ENCODE data around the gene PLA2G15.

The PLA2G15 gene

DNA sequence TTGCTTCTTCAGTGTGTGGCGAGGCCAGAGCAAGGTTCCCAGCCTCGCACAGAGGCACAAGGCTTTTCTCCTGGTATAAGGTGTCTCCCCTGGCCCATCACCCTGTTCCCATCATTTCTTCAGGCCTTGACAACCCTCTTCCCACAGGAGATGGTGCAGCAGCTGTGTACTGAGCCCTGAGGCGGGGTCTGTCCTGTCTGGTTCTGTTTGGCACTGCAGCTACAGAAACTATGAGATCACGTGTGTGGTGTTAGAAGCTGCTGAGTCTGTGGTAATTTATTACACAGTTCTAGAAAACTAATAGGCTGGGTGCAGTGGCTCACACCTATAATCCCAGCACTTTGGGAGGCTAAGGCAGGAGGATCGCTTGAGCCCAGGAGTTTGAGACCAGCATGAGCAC lies 7.2 kb downstream of the PLA2G15 start:
- no peak for DNase-seq (ENCODE audit: low read depth in 2 of 2)

DNA sequence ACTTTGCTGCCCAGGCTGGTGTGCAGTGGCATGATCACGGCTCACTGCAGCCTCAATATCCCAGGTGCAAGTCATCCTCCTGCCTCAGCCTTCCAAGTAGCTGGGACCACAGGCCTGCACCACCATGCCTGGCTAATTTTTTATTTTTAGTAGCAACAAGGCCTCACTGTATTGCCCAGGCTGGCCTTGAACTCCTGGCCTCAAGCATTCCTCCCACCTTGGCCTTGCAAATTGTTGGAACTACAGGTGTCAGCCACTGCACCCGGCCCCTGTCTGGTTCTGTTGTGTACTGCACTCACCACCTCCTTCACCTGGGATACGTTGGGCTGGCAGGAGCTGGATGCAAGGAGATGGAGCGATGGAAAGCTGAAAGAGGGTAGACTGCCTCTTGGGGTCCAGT lies 8.5 kb downstream of the PLA2G15 start:
- no peak for DNase-seq (ENCODE audit: low read depth in 2 of 2)

DNA sequence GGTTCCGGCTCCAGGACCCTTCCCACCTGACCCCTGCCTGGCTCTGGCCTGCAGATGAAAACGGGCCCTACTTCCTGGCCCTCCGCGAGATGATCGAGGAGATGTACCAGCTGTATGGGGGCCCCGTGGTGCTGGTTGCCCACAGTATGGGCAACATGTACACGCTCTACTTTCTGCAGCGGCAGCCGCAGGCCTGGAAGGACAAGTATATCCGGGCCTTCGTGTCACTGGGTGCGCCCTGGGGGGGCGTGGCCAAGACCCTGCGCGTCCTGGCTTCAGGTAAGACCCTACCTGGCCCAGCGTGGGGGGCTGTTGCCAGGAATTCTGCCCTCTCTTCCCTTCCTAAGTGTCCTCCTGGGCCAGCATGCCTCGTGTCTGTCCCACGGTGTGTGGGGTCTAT lies 10.5 kb downstream of the PLA2G15 start:
- no peak for DNase-seq (ENCODE audit: low read depth in 2 of 2)

DNA sequence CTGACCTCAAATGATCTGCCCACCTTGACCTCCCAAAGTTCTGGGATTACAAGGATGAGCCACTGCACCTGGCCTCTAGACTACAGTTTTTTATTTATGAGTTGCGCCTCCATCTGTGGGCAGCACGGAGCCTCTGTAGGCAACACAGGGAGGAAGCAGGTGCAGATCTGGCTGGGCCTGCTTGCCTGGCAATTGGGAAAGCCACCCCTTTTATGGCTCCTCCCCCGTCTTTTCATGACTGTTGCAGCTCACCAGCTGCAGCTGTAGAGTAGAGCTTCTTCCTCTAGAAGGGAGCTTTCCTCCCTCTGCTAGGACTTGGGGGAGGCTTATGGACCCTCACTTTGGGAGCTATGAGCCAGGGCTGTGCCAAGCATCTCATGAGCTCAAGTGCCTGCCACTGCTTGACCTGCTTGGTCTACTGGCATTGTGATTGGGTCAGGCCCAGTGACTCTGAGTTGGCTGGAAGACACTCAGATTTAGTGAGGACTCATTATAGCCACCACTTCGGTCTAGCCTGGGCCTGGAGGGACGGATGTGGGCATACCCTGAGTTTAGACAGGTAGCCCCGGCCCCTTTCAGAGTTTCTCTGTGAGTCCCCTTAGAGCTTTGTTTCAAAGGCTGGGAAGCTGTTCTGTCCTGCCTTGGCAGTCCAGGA lies 12.2 kb downstream of the PLA2G15 start:
- DNase-seq (ENCODE audit: low read depth in 2 of 2): no peak

DNA sequence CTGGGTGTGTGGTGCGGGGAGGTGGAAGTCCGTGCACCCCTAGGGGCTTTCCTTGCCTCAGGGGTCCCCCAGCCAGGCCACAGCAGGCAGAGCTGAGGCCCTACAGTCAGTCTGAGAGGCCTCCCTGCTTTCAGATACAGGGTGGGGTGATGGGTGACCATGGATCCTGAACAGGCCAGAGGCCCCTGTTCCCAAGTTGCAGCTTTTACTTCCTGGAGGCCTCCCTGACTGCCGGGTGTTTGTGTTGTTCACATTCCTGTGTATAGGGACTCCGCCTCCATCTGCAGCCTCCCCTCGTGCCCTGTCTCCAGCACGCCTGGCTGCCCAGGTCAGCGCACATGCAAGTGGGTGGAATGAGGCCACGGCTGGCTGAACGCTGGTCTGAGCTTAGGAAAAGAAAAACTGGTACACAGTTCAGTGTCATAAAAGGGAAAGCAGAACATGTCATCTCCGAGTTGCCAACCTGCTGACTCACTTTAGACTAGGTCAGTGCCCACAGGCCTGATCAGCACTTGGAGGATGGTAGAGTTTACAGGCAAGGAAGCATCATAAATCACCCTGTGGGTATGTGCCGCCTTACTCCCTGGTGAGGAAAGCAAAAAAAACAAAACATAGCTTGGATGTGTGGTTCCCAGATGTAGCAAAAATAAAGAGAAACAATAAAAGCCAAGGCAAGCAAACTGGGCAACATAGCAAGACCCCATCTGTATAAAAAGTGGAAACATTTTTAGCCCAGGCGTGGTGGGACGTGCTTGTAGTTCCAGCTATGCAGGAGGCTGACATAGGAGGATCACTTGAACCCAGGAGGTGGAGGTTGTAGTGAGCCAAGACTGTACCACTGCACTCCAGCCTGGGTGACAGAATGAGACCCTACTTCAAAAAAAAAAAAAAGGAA lies 13.0 kb downstream of the PLA2G15 start:
- DNase-seq (ENCODE audit: low read depth in 2 of 2): no peak

DNA sequence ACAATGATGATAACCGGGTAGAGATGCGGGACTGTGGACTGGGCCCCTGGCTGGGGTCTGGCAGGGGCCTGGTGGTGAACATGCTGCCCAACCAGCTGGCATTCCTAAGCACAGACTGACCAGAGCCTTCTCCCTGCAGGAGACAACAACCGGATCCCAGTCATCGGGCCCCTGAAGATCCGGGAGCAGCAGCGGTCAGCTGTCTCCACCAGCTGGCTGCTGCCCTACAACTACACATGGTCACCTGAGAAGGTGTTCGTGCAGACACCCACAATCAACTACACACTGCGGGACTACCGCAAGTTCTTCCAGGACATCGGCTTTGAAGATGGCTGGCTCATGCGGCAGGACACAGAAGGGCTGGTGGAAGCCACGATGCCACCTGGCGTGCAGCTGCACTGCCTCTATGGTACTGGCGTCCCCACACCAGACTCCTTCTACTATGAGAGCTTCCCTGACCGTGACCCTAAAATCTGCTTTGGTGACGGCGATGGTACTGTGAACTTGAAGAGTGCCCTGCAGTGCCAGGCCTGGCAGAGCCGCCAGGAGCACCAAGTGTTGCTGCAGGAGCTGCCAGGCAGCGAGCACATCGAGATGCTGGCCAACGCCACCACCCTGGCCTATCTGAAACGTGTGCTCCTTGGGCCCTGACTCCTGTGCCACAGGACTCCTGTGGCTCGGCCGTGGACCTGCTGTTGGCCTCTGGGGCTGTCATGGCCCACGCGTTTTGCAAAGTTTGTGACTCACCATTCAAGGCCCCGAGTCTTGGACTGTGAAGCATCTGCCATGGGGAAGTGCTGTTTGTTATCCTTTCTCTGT lies 14.0 kb downstream of the PLA2G15 start:
- no peak for DNase-seq (ENCODE audit: low read depth in 2 of 2)

DNA sequence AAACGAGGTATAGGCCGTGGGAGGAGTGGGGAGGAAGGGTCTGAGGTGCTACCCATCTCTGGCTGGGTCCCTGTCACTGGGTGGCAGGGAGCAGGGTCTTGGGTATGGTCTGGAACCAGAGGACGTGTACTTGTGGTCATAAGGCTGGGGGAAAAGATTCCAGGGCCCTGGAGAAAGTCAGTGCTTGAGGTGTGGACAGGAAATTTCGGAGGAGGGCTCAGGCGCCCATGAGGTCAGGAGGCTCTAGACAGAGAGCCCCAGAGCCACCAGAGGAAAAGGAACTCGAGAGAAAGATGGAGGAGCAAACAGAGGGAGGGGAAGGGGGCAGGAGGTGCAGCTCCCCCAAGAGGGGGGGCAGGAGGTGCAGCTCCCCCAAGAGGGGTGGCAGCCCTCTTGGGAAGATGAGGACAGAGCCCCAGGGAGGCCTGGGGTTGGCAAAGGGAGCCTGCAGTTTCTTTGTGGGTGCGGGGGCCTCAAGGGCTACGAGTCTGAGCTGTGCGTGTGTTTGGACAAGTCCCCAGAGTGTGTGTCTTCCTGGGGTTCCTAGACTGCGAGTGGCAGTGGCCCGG lies 18.5 kb downstream of the PLA2G15 start:
- no peak for DNase-seq (ENCODE audit: low read depth in 2 of 2)

DNA sequence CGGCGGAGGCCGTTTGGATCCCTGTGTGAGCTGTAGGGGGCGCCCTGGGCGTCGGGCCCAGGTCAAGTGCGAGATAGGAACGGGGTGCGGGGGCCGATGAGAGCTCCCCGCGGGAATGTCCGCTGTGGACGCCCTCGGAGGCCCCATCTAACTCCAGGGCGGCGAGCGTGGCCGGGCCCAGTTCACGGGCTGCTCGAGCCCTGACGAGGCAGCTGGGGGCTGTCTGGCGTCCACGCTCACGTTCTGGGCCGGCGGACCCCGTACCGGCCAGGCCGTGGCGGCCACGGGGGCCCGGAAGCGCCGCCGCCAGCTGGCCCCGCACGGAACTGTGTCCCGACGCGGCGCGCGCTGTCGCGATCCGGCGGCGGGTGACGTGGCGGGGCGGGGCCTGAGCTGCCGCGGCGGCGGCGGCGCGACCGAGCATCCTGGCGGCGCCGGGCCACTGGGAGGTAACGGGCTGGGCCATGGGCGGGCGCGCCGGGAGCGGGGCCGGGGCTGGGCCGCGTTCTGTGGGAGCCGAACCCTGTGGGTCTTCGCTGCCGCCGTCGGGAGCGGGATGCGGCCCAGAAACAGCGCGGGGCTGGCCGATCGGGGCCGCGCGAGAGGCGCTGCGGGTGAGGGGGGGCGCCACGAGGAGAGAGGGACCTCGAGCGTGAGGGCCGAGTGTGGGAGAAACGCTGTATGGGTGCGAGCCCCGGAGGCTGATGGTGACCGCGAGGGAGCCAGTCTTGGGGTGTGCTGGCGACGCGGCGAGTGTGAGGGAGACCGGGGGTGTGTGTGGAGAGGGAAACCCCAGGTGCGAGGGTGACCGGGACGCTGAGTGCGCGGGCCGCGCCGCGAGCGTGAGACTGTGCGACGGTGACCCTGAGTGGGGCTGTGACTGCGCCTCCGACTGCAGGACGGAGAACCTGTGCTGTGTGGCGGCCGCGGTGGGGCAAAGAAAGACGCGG lies 19.2 kb downstream of the PLA2G15 start, which contains the start of gene SLC7A6:
Gene SLC7A6, plus strand, starts transcription at position 399 of the 950 bp plus-strand sequence. CDS start 10,201 bp downstream, outside the sequence.
- DNase-seq (ENCODE audit: low read depth in 2 of 2): peak; percentile 61

DNA sequence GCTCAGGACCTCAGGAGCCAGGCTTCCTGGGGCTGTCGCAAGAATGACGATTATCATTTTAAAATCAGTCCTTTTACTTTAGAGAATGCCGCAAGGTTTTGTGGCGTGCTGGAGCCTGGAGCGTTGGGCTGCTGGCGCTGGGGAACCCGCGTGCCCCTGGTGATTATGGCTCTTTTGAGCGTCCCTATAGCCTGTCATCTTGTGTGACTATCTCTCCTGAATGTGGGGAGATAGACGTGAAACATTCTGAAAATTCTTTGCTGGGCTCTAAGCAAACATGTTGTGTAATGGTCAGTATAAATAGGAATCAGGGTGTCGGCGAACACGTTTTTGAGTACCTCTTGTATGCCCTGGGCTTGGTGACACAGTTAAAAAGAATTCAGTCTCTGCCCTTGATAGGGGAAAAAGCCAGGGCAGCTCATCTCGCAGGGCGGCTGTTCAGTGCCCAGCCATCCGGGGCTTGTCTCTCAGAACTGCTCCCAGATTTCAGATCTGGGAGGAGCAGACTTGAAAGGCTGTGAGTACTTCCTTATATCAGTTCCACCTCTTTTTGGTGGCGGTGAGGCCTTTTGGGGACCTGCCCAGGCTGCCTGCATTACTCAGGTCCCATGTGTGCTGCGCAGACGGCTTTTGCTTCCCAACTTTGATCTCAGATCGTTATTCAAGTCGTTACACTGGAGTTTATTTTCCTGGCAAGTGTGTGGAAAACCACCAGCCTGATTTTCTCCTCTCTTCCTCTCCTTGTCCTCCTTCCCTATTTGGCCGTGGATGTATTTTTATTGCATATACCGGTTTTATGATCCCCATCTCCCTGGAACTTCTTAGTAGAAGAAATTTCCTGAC lies 20.1 kb downstream of the PLA2G15 start:
- DNase-seq (ENCODE audit: low read depth in 2 of 2): no peak

DNA sequence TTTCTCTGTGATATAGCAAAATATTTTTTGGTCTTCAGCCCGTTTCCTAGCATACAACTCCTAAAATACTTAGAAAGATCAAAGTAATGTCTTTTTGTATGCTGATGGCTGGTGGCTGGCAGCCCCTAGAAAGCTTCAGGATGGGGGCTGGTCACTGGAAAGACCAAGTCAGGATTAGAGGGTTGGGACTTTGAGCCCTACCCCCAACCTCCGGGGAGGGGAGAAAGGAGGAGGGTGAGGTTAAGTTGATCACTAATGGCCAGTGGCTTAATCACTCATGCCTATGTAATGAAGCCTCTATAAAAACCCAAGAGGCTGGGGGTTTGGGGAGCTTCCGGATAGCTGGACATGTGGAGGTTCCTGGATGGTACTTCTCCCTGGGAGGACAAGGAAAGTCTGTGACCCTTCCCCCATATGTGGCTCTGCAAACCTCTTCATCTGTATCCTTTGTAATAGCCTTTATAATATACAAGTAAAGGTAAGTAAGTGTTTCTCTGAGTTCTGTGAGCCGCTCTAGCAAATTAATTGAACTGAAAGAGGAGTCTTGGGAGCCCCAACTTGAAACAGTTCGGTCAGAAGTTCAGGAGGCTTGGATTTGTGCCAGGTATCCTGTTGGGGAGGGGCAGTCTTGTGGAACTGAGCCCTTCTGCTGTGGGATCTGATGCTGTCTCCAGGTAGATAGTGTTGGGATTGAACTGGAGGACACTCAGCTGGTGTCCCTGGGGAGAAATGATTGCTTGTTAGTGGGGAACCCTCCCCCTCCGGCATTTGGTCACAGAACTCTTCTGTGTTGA lies 22.6 kb downstream of the PLA2G15 start:
- DNase-seq (ENCODE audit: low read depth in 2 of 2): no peak

DNA sequence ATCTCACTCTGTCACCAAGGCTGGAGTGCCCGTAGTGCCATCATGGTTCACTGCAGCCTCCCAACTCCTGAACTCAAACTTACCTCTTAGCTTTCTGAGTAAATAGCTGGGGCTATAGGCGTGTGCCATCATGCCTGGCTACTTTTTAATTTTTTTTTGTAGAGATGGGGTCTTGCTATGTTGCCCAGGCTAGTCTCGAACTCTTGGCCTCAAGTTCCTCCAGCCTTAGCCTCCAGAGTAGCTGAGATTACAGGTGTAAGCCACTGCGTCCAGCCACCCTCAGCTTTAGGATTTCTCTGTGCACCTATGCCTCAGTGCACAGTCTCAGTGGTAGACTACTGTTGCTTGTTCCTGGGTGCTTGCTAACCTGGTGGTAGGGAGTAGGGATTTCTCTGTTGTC lies 24.6 kb downstream of the PLA2G15 start:
- DNase-seq (ENCODE audit: low read depth in 2 of 2): no peak

DNA sequence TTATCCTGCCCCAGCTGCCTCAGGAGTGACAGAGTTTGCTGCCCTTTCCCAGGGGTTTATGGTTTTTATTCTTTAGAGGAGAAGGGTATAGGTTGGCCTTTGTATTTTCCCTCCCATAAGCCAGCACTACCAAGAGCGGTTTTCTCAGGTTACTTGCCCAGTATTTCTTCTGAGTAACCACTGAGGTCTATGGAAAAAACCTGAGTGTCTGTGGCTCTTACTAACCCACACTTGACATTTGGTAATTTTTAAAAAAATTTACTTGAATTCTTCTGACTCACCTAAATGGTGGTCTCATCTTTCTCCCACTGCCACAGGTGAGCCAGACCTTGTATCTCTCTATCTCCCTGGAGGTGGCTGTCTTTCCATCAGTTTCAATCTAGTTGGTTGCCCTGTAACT lies 25.2 kb downstream of the PLA2G15 start:
- DNase-seq (ENCODE audit: low read depth in 2 of 2): no peak

DNA sequence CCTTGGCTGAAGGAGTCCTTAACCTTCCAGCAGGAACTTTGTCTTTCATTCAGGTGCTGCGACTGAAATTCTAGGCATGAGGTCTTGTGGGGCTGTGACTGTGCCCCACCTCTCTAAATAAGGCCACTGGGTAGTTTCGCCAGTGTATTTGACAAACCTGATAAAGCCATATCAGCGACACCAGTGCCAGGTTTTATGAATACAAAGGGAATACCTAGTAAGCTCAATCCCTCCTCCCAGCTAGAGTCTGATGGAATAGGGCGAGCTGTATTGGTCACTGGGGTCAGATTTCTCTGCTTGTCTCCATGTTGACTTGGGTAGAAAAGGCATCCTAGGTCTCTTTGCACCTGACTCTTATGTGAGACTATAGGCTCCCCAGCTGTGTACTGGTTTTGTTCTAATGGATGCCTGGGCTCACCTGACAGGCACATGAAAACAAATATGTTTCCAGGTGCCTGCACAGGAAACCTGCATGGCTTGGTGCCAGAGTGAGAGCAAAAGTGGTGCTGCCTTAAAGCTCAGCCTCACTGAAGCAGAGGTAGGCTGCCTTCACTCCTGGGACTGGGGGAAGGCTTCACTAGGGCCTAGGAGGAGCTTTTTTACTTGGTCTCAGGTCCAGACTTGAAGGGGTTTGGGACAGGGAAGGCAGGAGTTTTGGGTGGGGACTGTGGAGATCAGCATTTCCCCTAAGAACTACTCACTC lies 27.5 kb downstream of the PLA2G15 start:
- DNase-seq (ENCODE audit: low read depth in 2 of 2): no peak

DNA sequence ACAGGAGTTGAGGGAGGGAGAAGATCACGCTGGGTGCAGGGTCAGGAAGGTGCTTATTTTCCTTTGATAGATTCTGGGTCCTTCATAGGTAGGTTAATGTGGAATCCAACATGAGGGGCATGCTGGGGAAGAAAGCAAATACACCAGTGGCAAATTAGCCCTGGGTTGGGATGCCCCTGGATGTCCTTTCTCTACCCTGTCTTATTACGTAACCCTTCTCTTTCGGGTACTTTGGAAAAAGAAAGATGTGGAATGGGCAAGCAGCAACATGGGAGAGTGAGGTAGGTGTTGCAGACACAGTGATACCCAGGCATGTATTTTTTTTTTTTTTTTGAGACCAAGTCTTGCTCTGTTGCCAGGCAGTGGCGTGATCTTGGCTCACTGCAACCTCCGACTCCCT lies 28.3 kb downstream of the PLA2G15 start:
- DNase-seq (ENCODE audit: low read depth in 2 of 2): no peak

DNA sequence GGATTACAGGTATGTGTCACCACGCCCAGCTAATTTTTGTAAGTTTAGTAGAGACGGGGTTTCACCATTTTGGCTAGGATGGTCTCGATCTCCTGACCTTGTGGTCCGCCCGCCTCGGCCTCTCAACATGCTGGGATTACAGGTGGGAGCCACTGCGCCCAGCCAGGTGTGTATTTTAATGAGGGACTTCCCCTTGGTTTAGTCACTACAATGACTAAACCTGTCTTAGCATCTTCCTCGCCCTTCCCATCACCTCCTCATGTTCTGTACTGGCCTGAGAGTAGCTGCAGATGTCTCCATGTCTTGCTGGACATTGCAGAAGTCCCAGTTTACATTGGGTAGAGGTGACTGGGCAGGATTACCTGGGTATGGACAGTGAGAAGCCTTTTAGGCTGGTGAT lies 28.7 kb downstream of the PLA2G15 start:
- DNase-seq (ENCODE audit: low read depth in 2 of 2): no peak

DNA sequence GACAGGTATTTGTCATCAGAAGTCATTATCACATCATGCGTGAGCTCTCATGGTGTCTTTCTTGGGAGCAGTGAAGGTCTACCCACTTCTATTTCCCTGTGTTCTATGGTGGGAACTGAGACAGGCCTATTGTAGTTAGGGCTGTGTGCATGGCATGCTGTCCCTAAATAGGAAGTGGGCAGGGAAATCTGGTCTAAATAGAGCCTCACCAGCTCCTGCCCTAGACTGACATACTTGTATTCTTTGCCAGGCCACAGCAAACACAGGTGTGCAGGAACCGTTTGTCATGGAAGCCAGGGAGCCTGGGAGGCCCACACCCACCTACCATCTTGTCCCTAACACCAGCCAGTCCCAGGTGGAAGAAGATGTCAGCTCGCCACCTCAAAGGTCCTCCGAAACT lies 29.3 kb downstream of the PLA2G15 start:
- no peak for DNase-seq (ENCODE audit: low read depth in 2 of 2)

DNA sequence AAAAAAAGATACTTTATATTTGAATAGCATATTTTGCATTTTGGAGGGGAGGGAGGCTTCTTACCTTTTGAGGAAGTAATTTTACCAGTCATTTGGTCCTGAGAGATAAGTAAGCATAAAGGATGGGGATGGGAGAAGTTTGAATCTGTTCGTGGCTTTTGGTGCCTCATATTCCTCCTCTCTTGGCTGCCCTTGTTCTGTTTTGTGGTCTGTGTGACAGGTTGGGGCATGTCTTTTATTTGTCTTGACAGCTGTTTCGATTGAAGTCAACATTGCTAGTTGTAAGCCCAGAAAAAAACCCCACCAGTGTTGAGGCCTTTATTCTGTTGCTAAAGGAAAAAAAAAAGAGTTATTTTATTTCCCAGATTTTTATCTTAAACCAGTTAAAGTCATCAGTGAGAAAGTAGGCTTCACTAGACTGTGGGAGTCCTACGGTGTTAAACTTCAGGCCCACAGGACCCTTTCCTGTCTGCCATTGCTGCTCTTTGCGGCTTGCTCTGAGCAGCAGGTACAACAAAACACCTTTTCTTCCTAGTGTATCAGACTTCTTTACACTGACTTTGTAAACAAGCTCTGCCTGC lies 30.5 kb downstream of the PLA2G15 start:
- DNase-seq (ENCODE audit: low read depth in 2 of 2): no peak

DNA sequence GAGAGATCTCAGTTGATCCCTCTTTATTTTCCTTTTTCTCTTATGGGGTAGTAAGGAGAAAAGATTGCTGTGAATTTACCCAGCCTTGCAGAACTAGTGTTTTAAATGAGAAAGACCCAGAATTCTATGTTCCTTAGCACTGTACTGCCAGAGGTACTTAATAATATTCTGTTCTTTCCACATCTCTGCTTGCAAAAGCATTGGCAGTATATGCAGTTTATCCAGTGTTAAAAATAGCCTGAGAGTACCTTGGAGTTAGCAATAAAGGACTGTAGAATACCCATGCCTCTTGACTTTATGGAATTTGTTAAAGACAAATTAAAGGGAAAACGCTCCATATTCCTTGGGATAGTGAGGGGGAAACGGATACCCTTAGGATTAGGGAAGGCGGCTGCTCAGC lies 31.1 kb downstream of the PLA2G15 start:
- no peak for DNase-seq (ENCODE audit: low read depth in 2 of 2)
